ENCODE results near the gene ST8SIA6.
A peak's percentile ranks its signal among the peaks of the same experiment; 100 is the strongest.

Gene ST8SIA6

DNA sequence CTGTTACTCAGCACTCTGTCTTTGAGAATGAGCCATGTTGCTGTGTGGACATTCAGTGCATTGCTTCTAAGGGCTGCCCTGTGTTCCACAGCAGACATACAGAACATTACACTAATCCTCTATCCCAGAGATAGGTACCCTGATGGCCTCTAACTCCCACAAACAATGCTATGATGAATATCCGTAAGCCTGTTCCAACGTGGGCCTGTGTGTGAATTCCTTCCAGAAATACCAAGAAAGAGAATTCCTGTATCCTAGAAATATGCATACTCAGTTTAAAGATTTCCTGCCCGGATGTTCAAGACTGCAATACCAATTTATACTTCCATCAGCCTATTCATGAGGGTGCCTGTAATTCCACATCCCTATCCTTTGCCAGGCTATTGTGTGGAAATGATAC, 21.3 kb upstream of the ST8SIA6 start:
- no peaks in the 10 kb centered on the region for H3K4me1 ChIP-seq (ENCODE audit: insufficient read depth, low read length)
- H3K27ac ChIP-seq (ENCODE audit: low read length) = no peak overlapping the region
- no peaks in the 10 kb centered on the region for H3K27me3 ChIP-seq (ENCODE audit: insufficient read depth, low read length)
- H3K36me3 ChIP-seq (ENCODE audit: insufficient read depth, low read depth, low read length) = no peaks in the 10 kb centered on the region
- no peak overlapping the region for H3K9ac ChIP-seq (ENCODE audit: low read depth, low read length)
- H3K9me3 ChIP-seq (ENCODE audit: insufficient read depth, low read depth, low read length) = no peaks in the 10 kb centered on the region
- no peak overlapping the region for H3K4me3 ChIP-seq (ENCODE audit: low read length)

DNA sequence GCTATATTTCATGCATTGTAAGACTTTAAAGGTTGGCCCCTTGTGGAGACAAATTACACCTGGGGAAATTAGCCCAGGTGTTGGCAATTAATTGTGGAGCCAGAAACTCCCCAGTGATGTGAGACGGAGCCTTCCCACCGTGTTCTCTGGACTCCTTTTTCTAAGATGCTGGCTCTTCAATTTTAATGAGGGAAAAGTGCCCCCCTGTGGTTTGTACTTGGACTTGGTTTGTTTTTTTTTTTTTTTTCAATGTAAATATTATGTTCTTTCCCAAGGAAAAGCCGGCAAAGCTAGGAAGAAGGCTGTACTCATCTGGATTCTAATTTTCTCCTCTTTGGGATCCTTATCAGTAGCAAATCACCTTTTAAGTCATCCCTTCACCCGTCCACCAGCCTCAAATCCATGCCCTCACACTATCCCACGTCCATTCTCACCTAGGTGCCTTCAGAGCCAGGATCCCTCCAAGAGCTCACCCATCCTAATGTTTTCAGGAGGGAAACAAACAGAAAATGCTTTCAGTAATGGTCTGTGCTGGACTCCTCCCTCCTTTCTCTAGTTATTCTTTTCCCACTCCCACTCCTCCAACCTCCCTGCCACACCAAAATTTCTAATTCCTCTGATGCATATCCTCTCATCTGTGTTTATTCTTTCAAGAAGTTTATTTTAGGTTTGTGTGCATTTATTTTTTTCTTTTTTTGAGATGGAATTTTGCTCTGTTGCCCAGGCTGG, 20.4 kb upstream of the ST8SIA6 start:
- H3K9ac ChIP-seq (ENCODE audit: low read depth, low read length) = no peak overlapping the region
- no peaks in the 10 kb centered on the region for H3K4me1 ChIP-seq (ENCODE audit: insufficient read depth, low read length)
- no peaks in the 10 kb centered on the region for H3K36me3 ChIP-seq (ENCODE audit: insufficient read depth, low read depth, low read length)
- no peak overlapping the region for H3K27ac ChIP-seq (ENCODE audit: low read length)
- H3K4me3 ChIP-seq (ENCODE audit: low read length) = no peak overlapping the region
- no peaks in the 10 kb centered on the region for H3K27me3 ChIP-seq (ENCODE audit: insufficient read depth, low read length)
- H3K9me3 ChIP-seq (ENCODE audit: insufficient read depth, low read depth, low read length) = no peaks in the 10 kb centered on the region

DNA sequence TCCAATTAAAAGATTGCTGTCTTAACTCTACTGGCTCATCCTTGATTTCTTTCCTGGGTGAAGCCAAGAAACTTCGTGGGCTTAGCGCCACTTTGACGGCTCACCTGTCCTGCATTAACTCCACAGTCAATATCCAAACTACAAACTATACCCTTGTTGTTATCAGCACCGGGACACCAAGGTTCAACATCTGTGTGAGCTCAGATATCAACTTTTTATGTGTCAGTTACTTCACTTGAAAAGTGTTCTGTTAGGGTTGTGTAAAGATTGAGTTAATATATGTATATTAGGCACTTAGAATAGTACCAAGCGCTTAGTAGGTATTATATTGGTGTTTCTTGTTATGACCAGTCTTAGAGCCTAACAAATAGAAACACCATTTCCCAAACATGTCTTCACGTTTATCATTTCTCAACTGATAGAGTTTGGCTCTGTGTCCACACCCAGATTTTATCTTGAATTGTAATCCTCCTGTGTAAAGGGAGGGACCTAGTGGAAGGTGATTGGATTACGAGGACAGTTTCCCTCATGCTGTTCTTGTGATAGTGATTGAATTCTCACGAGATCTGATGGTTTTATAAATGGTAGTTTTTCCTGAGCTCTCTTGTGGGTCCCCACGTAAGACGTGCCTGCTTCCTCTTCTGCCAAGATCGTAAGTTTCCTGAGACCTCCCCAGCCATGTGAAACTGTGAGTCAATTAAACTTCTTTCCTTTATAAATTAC, 19.0 kb upstream of the ST8SIA6 start:
- no peaks in the 10 kb centered on the region for H3K9me3 ChIP-seq (ENCODE audit: insufficient read depth, low read depth, low read length)
- no peaks in the 10 kb centered on the region for H3K27me3 ChIP-seq (ENCODE audit: insufficient read depth, low read length)
- H3K9ac ChIP-seq (ENCODE audit: low read depth, low read length) = no peak overlapping the region
- no peak overlapping the region for H3K4me3 ChIP-seq (ENCODE audit: low read length)
- H3K36me3 ChIP-seq (ENCODE audit: insufficient read depth, low read depth, low read length) = no peaks in the 10 kb centered on the region
- no peaks in the 10 kb centered on the region for H3K4me1 ChIP-seq (ENCODE audit: insufficient read depth, low read length)
- no peak overlapping the region for H3K27ac ChIP-seq (ENCODE audit: low read length)

DNA sequence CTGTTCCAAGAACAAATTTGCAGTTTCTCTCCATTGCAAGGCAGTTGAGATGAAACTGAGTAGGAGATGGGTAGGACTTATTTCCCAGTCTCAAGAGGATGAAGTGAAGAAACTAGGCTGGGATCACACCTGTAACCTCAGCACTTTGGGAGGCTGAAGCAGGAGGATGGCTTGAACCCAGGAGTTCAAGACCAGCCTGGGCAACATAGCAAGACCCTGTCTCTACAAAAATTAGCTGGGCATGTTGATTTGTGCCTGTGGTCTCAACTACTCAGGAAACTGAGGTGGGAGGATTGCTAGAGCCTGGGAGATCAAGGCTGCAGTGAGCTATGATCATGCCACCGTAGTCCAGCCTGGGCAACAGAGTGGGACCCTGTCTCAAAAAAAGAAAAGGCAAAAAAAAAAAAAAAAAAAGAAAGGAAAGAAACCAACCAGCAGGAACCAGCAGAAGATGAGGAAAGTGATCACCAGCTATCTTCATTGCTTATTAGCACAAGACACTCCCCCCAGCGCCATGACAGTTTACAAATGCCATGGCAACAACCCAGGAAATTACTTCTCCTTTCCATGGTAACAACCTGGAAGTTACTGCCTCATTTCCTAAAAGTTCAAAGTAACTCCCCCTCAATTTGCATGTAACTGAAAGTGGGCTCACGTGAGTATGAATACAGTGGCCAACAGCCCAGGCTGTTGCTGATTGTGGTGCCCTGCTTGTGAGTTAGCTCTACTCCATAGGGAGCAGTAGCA, 18.3 kb upstream of the ST8SIA6 start:
- Histone ChIP-seq H3K4me1 (ENCODE audit: insufficient read depth, low read length) (no peaks in the 10 kb centered on the region), H3K27ac (ENCODE audit: low read length) (no peak overlapping the region), H3K36me3 (ENCODE audit: insufficient read depth, low read depth, low read length) (no peaks in the 10 kb centered on the region), H3K27me3 (ENCODE audit: insufficient read depth, low read length) (no peaks in the 10 kb centered on the region), H3K4me3 (ENCODE audit: low read length) (no peak overlapping the region), H3K9ac (ENCODE audit: low read depth, low read length) (no peak overlapping the region), H3K9me3 (ENCODE audit: insufficient read depth, low read depth, low read length) (no peaks in the 10 kb centered on the region)

DNA sequence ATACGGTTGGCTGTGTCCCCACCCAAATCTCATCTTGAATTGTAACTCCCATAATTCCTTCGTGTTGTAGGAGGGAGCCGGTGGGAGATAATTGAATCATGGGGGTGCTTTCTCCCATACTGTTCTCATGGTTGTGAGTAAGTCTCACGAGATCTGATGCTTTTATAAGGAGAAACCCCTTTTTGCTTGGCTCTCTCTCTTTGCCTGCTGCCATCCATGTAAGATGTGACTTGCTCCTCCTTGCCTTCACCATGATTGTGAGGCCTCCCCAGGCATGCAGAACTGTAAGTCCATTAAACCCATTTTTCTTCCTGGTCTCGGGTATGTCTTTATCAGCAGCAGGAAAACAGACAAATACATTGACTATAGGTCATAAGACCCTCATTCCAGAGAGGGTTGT, 15.9 kb upstream of the ST8SIA6 start:
- H3K36me3 ChIP-seq (ENCODE audit: insufficient read depth, low read depth, low read length) = no peaks in the 10 kb centered on the region
- H3K27ac ChIP-seq (ENCODE audit: low read length) = no peak overlapping the region
- no peaks in the 10 kb centered on the region for H3K27me3 ChIP-seq (ENCODE audit: insufficient read depth, low read length)
- H3K9ac ChIP-seq (ENCODE audit: low read depth, low read length) = no peak overlapping the region
- H3K9me3 ChIP-seq (ENCODE audit: insufficient read depth, low read depth, low read length) = no peaks in the 10 kb centered on the region
- H3K4me1 ChIP-seq (ENCODE audit: insufficient read depth, low read length) = no peaks in the 10 kb centered on the region
- H3K4me3 ChIP-seq (ENCODE audit: low read length) = no peak overlapping the region

DNA sequence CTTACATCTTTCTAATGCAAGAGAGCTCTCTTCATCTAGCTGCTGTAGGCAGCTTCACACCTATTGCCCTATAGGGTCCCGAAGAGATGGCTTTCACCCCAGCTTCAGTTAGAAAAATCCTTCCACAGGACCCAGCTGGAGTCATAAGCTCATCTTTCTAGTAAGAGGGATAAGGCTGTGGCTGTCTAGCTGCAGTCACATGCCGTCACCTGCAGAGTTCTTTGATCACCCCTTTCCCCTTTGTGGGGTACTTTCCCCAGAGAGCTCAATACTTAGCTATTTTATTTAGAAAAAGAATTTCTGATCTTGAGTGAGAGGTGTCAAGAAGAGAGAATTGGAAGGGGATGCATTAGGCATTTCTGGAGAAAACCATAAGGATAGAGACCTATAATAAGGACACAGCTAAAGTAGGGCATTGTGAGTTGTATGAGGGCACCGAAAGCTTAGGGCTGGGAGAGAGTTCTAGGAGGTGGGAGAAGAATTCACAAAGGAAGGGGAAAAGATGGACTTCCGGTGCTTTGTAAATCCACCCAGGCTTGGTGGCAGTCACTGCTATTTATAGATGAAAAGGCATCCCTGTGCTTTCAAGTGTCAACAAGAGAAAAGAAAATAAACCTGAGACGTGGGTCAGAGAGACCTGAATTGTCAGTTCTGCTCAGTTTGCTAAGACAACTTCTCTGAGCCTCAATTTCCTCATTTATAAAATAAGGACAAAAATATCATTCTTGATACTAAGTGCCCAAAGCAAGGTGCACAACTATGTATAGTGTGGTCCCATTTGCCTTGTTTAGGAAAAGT, 11.1 kb upstream of the ST8SIA6 start:
- Histone ChIP-seq H3K4me3 (ENCODE audit: low read length) (no peak overlapping the region), H3K9ac (ENCODE audit: low read depth, low read length) (no peak overlapping the region)

DNA sequence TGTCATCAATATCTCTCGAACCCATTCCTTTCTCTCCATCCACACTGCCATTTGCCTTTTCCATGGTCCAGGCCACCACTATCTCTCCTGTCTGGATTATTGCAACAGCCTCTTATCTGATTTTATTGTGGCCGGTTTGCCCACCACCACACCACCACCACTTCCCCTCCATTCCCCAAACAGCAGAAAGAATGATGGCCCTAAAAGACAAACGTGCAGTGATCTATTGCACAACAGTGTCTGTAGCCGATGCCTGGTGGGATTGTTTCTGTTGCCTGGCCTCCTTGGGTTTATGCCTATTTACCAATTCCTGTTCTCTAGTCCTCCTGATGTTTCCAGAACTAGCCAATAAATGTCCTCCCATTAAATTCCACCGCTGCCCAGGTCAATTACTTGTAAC, 10.2 kb upstream of the ST8SIA6 start:
- Histone ChIP-seq H3K9ac (ENCODE audit: low read depth, low read length) (no peak overlapping the region), H3K9me3 (ENCODE audit: insufficient read depth, low read depth, low read length) (0 out of 2 replicates have a peak, but pooled peaks cover 8% of the 10 kb centered on the region), H3K4me3 (ENCODE audit: low read length) (no peak overlapping the region), H3K36me3 (ENCODE audit: insufficient read depth, low read depth, low read length) (no peaks in the 10 kb centered on the region), H3K27ac (ENCODE audit: low read length) (no peak overlapping the region), H3K27me3 (ENCODE audit: insufficient read depth, low read length) (no peaks in the 10 kb centered on the region), H3K4me1 (ENCODE audit: insufficient read depth, low read length) (no peaks in the 10 kb centered on the region)

More for the DNA sequence above, 11.1 kb upstream of the ST8SIA6 start:
- Histone ChIP-seq H3K9me3 (ENCODE audit: insufficient read depth, low read depth, low read length) (0 out of 2 replicates have a peak, but pooled peaks cover 8% of the 10 kb centered on the region), H3K36me3 (ENCODE audit: insufficient read depth, low read depth, low read length) (no peaks in the 10 kb centered on the region), H3K4me1 (ENCODE audit: insufficient read depth, low read length) (no peaks in the 10 kb centered on the region), H3K27me3 (ENCODE audit: insufficient read depth, low read length) (no peaks in the 10 kb centered on the region), H3K27ac (ENCODE audit: low read length) (no peak overlapping the region)

DNA sequence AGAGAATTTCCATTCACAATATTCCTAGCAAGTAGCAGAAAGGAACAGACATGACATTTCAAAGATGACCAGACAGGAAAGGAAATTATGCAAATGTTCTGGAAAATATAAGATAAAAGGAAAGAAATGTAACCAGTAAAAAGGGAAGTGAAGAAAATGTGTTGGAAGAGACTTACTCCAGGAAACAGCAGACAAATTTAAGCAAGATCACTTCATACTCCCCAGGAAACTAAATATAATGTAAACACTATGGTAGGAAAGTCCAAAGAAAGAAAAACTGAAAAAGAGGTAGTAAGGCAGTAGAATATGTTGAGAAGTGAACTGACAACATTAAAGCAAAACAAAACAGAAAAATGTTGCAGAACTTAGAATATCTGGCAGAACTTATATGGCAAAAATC, 6.4 kb upstream of the ST8SIA6 start:
- H3K4me3 ChIP-seq (ENCODE audit: low read length) = no peak overlapping the region
- H3K9me3 ChIP-seq (ENCODE audit: insufficient read depth, low read depth, low read length) = 0 out of 2 replicates have a peak, but pooled peaks cover 8% of the 10 kb centered on the region
- H3K27ac ChIP-seq (ENCODE audit: low read length) = no peak overlapping the region
- H3K4me1 ChIP-seq (ENCODE audit: insufficient read depth, low read length) = peaks cover 4% of the 10 kb centered on the region; the same call in 1 of the 2 replicates
- no peaks in the 10 kb centered on the region for H3K36me3 ChIP-seq (ENCODE audit: insufficient read depth, low read depth, low read length)
- peaks cover 6% of the 10 kb centered on the region for H3K27me3 ChIP-seq (ENCODE audit: insufficient read depth, low read length)
- H3K9ac ChIP-seq (ENCODE audit: low read depth, low read length) = no peak overlapping the region

DNA sequence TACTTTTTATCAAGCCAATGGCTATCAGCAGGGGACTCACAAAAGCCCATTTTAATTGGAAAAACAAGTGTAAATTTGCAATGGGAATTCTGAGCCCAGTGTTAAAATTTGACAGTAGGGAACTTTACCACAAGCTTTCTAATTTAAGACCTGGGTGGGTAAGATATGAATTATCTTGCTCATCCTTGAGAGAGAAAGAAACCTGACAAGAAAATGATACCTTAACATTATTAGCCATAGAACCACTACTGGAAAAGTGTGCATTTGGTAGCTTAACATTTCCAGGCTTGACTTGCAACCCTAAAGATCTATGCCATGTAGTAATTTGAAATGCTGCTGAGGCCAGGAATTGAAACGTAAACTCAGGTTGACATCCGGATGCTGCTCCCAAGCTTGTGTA, 2.7 kb upstream of the ST8SIA6 start:
- H3K9me3 ChIP-seq (ENCODE audit: insufficient read depth, low read depth, low read length) = no peaks in the 10 kb centered on the region
- no peaks in the 10 kb centered on the region for H3K36me3 ChIP-seq (ENCODE audit: insufficient read depth, low read depth, low read length)
- no peak overlapping the region for H3K9ac ChIP-seq (ENCODE audit: low read depth, low read length)
- H3K27me3 ChIP-seq (ENCODE audit: insufficient read depth, low read length) = peaks cover 38% of the 10 kb centered on the region
- H3K4me3 ChIP-seq (ENCODE audit: low read length) = 0 out of 2 replicates have a peak overlapping the region, but pooled peaks have one; percentile 19
- no peak overlapping the region for H3K27ac ChIP-seq (ENCODE audit: low read length)
- peaks cover 12% of the 10 kb centered on the region; the same call in 1 of the 2 replicates for H3K4me1 ChIP-seq (ENCODE audit: insufficient read depth, low read length)

DNA sequence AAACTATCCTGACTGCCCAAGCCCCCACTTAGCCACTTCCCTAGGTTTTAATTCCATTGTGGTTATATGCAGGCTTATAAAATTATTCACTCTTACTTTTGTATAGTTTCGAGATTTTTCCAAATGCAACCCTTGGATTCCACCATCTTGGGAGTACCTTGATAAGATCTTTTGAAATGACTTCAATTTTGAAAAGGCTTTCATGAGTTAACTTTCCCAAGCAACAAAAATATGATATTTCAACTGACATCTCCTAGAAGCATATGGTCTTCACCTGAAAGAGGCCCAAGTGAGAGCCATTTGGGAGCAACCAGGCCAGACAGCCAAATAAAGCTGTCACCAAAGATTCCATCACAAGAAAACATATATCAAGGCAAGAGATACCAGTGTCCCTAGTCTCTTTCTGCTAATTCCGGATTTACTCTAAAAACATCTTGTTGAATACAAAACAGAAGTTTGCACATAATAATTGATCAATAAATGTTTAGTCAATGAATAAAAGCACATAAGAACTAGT, 1.7 kb upstream of the ST8SIA6 start:
- Histone ChIP-seq H3K36me3 (ENCODE audit: insufficient read depth, low read depth, low read length) (no peaks in the 10 kb centered on the region), H3K4me3 (ENCODE audit: low read length) (no peak overlapping the region), H3K27ac (ENCODE audit: low read length) (no peak overlapping the region), H3K27me3 (ENCODE audit: insufficient read depth, low read length) (peaks cover 47% of the 10 kb centered on the region), H3K9ac (ENCODE audit: low read depth, low read length) (no peak overlapping the region), H3K9me3 (ENCODE audit: insufficient read depth, low read depth, low read length) (no peaks in the 10 kb centered on the region), H3K4me1 (ENCODE audit: insufficient read depth, low read length) (peaks cover 20% of the 10 kb centered on the region; the same call in 1 of the 2 replicates)

DNA sequence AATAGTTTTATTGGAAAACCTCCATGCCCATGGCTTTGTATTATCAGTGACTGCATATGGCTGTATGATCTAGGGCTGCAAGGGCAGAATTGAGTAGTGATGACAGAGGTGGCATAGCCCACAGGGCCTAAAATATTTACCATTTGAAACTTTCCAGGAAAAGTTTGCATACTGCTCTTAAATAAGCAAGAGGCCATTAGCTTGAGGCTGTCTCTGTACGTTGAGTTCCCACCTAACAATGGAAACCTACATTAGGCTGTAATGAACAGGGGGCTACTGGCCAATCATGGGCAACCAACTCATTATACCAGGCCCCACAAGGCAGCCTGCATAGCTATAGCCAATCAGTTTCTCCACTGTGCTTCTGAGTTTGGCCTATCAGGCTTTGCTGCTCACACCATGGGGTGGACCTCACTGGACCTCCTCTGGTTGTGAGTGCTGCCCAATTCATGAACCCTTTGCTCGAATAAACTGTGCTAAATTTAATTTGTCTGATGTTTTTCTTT, 673 bp upstream of the ST8SIA6 start:
- Histone ChIP-seq H3K4me3 (ENCODE audit: low read length) (peak overlapping the region; percentile 64; the same call in 1 of the 2 replicates), H3K27me3 (ENCODE audit: insufficient read depth, low read length) (peaks cover 49% of the 10 kb centered on the region), H3K36me3 (ENCODE audit: insufficient read depth, low read depth, low read length) (no peaks in the 10 kb centered on the region), H3K27ac (ENCODE audit: low read length) (no peak overlapping the region), H3K4me1 (ENCODE audit: insufficient read depth, low read length) (peaks cover 20% of the 10 kb centered on the region; the same call in 1 of the 2 replicates), H3K9ac (ENCODE audit: low read depth, low read length) (no peak overlapping the region), H3K9me3 (ENCODE audit: insufficient read depth, low read depth, low read length) (no peaks in the 10 kb centered on the region)

All from iPS-20b (cell line).